H1 (cell line): ENCODE data around the gene CISH. TPM values are rescaled to one million over a fixed set of nuclear protein-coding genes. Genes with fewer than 3 reads are reported as not detected.

Experiments used
- CTCF ChIA-PET: fragments of 300-600 bp; sonication (Branson Sonifier 250); formaldehyde crosslinking; loops from one replicate; lab custom pipeline; 2021; ENCODE audit not compliant: partially characterized antibody; lab: Charles Lee
- POLR2A ChIA-PET: fragments of 300-600 bp; sonication (Branson Sonifier 250); formaldehyde crosslinking; loops from one replicate; lab custom pipeline; 2021; ENCODE audit warnings: inconsistent platforms; ENCODE audit not compliant: partially characterized antibody; lab: Charles Lee
- DNase-seq, 2 experiments: peaks; one replicate each; pipeline versions ENCODE4 v3.0.0 to v3.0.0-alpha.2; 2010 to 2022; ENCODE audit warnings: low spot score in 2 of 2, low read depth in 1 of 2, mixed read lengths in 1 of 2
- FAIRE-seq: peaks from 2 replicates; lab custom pipeline; 2011; peaks lifted over from hg19 to GRCh38; lab: Jason Lieb, UNC
- H2AFZ ChIP-seq: 2 replicates; pipeline ENCODE4 v1.8.1; 2012; ENCODE audit warnings: low read length, inconsistent platforms
- H2AK5ac ChIP-seq: 2 replicates; pipeline ENCODE4 v1.6.1; 2013; ENCODE audit warnings: low read depth, low read length
- H2BK120ac ChIP-seq: replicated peaks from 2 replicates; pipeline ENCODE3; 2013; ENCODE audit warnings: low read depth, low read length, inconsistent platforms
- H2BK12ac ChIP-seq: 2 replicates; pipeline ENCODE4 v1.6.1; 2013; ENCODE audit warnings: low read depth, low read length
- H2BK15ac ChIP-seq: 2 replicates; pipeline ENCODE4 v1.6.1; 2013; ENCODE audit warnings: low read length
- H2BK20ac ChIP-seq: 2 replicates; pipeline ENCODE4 v1.6.1; 2013; ENCODE audit warnings: low read length
- H2BK5ac ChIP-seq: 2 replicates; pipeline ENCODE4 v1.6.1; 2013; ENCODE audit warnings: low read depth, low read length
- H3K14ac ChIP-seq: 2 replicates; pipeline ENCODE4 v1.6.1; 2013; ENCODE audit warnings: inconsistent platforms; ENCODE audit not compliant: insufficient read length
- H3K18ac ChIP-seq: 2 replicates; pipeline ENCODE4 v1.6.1; 2013; ENCODE audit warnings: low read length; ENCODE audit errors: extremely low read depth
- H3K23ac ChIP-seq: 2 replicates; pipeline ENCODE4 v1.6.1; 2013; ENCODE audit warnings: inconsistent platforms; ENCODE audit not compliant: insufficient read length
- H3K23me2 ChIP-seq: 2 replicates; pipeline ENCODE4 v1.6.1; 2013; ENCODE audit warnings: low read depth, low read length
- H3K27ac ChIP-seq: 2 replicates; pipeline ENCODE4 v1.6.1; 2011; ENCODE audit warnings: low read depth, low read length, inconsistent platforms
- H3K27me3 ChIP-seq, 4 experiments: replicated peaks in 1 of 4; 1 replicate in 1 of 4; 2 replicates in 3 of 4; pipeline versions ENCODE4 v1.6.1 to v1.8.1; 2011 to 2013; ENCODE audit warnings: low read length in 3 of 4, mild to moderate bottlenecking in 3 of 4, inconsistent platforms in 2 of 4, mixed read lengths in 2 of 4, moderate library complexity in 1 of 4; ENCODE audit not compliant: control insufficient read depth in 3 of 4, insufficient read depth in 3 of 4; ENCODE audit errors: extremely low read depth in 1 of 4
- H3K36me3 ChIP-seq, 4 experiments: 2 replicates each; pipeline versions ENCODE4 v1.6.1 to v1.8.1; 2011 to 2013; ENCODE audit warnings: mild to moderate bottlenecking in 4 of 4, low read length in 3 of 4, moderate library complexity in 2 of 4, control low read depth in 1 of 4, inconsistent platforms in 1 of 4; ENCODE audit not compliant: insufficient read depth in 4 of 4, control insufficient read depth in 2 of 4
- H3K4ac ChIP-seq: replicated peaks from 2 replicates; pipeline ENCODE3; 2013; ENCODE audit warnings: low read length, low read depth, mixed read lengths, inconsistent platforms; ENCODE audit not compliant: insufficient read length
- H3K4me1 ChIP-seq, 4 experiments: replicated peaks in 1 of 4; 1 replicate in 1 of 4; 2 replicates in 3 of 4; pipeline versions ENCODE4 v1.6.1 to v1.8.1; 2011 to 2013; ENCODE audit warnings: low read length in 3 of 4, inconsistent platforms in 2 of 4, mixed read lengths in 1 of 4; ENCODE audit not compliant: insufficient read depth in 4 of 4, control insufficient read depth in 3 of 4
- H3K4me2 ChIP-seq, 2 experiments: 2 replicates each; pipeline versions ENCODE4 v1.6.1 to v1.8.1; 2011 to 2013; ENCODE audit warnings: low read depth in 2 of 2, low read length in 2 of 2, control low read depth in 1 of 2, inconsistent platforms in 1 of 2, mild to moderate bottlenecking in 1 of 2; ENCODE audit not compliant: insufficient read depth in 1 of 2
- H3K4me3 ChIP-seq, 4 experiments: fragments of 200-600, 300-600 bp in 1 of 4; sonication (generic), shearing (Covaris generic), sonication (Bioruptor Twin) in 1 of 4; 2 replicates each; pipeline versions ENCODE4 v1.5.1 to v1.8.1; 2011 to 2016; ENCODE audit warnings: low read length in 4 of 4, low read depth in 3 of 4, control low read depth in 2 of 4, inconsistent platforms in 2 of 4, mild to moderate bottlenecking in 2 of 4, mixed read lengths in 1 of 4, moderate library complexity in 1 of 4; ENCODE audit not compliant: insufficient read depth in 2 of 4; ENCODE audit errors: extremely low read depth in 1 of 4
- H3K56ac ChIP-seq: replicated peaks from 2 replicates; pipeline ENCODE3; 2013; ENCODE audit warnings: low read depth, mild to moderate bottlenecking, mixed read lengths, low read length, inconsistent platforms; ENCODE audit not compliant: insufficient read length
- H3K79me1 ChIP-seq: 2 replicates; pipeline ENCODE4 v1.6.1; 2013; ENCODE audit warnings: low read depth, low read length, control low read depth
- H3K79me2 ChIP-seq, 2 experiments: 2 replicates each; pipeline versions ENCODE4 v1.6.1 to v1.8.1; 2012 to 2013; ENCODE audit warnings: low read length in 2 of 2, mild to moderate bottlenecking in 2 of 2, inconsistent platforms in 1 of 2; ENCODE audit not compliant: insufficient read depth in 2 of 2, control insufficient read depth in 1 of 2
- H3K9ac ChIP-seq, 4 experiments: replicated peaks in 1 of 4; 1 replicate in 1 of 4; 2 replicates in 3 of 4; pipeline versions ENCODE4 v1.6.1 to v1.8.1; 2011 to 2013; ENCODE audit warnings: low read depth in 3 of 4, low read length in 3 of 4, control low read depth in 2 of 4, mild to moderate bottlenecking in 2 of 4, moderate library complexity in 2 of 4, inconsistent platforms in 1 of 4; ENCODE audit errors: extremely low read depth in 1 of 4
- H3K9me3 ChIP-seq, 2 experiments: 2 replicates each; pipeline versions ENCODE4 v1.6.1 to v1.8.1; 2012 to 2013; ENCODE audit warnings: mild to moderate bottlenecking in 2 of 2, moderate library complexity in 2 of 2, control low read depth in 1 of 2, inconsistent platforms in 1 of 2, low read depth in 1 of 2, low read length in 1 of 2, mixed read lengths in 1 of 2; ENCODE audit not compliant: insufficient read depth in 2 of 2
- H4K20me1 ChIP-seq, 2 experiments: replicated peaks in 1 of 2; 2 replicates each; pipeline versions ENCODE3 to v1.8.1; 2011 to 2013; ENCODE audit warnings: inconsistent platforms in 2 of 2, low read length in 2 of 2, mild to moderate bottlenecking in 1 of 2; ENCODE audit not compliant: insufficient read depth in 2 of 2, control insufficient read depth in 1 of 2
- H4K5ac ChIP-seq: 2 replicates; pipeline ENCODE4 v1.6.1; 2013; ENCODE audit warnings: low read length, low read depth, mixed read lengths, inconsistent platforms; ENCODE audit not compliant: insufficient read length
- H4K8ac ChIP-seq: 2 replicates; pipeline ENCODE4 v1.8.0; 2013; ENCODE audit warnings: mild to moderate bottlenecking, moderate library complexity, low read length, inconsistent platforms; ENCODE audit not compliant: insufficient read depth; ENCODE audit errors: extremely low read depth
- H4K91ac ChIP-seq: replicated peaks from 2 replicates; pipeline ENCODE3; 2013; ENCODE audit warnings: low read length, mixed read lengths, inconsistent platforms; ENCODE audit not compliant: insufficient read length
- ATF2 ChIP-seq: IDR thresholded peaks from 2 replicates; pipeline ENCODE4 v1.6.1; 2012; ENCODE audit warnings: low read length, inconsistent platforms
- CHD2 ChIP-seq: IDR thresholded peaks from 2 replicates; pipeline ENCODE4 v1.6.1; 2012; ENCODE audit warnings: low read length, improper control_type of control experiment
- SAP30 ChIP-seq: fragments of 300-600 bp; sonication (generic); IDR thresholded peaks from 2 replicates; pipeline ENCODE4 v1.7.1; 2012; ENCODE audit warnings: low read length, moderate library complexity, mild to moderate bottlenecking, inconsistent platforms; ENCODE audit not compliant: insufficient read depth, insufficient replicate concordance
- SIN3A ChIP-seq, 2 experiments: IDR thresholded peaks in 1 of 2; conservative IDR thresholded peaks in 1 of 2; 2 replicates each; pipeline ENCODE4 v1.6.1; 2011 to 2012; ENCODE audit warnings: low read length in 2 of 2, improper control_type of control experiment in 1 of 2, low read depth in 1 of 2, mild to moderate bottlenecking in 1 of 2
- SP2 ChIP-seq: IDR thresholded peaks from 2 replicates; pipeline ENCODE4 v1.6.1; 2012; ENCODE audit warnings: mild to moderate bottlenecking, low read length, inconsistent platforms
- WGBS, 2 experiments: shearing (Covaris generic) in 1 of 2; methylation state at CpG; one replicate each; pipeline versions ENCODE4 v1.1.6 to v1.1.7; 2013 to 2015; ENCODE audit warnings: low lambda C conversion rate in 2 of 2, mixed read lengths in 2 of 2, inconsistent platforms in 1 of 2, low coverage in 1 of 2, missing lambda C conversion rate in 1 of 2; ENCODE audit not compliant: insufficient replicate concordance in 2 of 2, insufficient coverage in 1 of 2, insufficient read length in 1 of 2; ENCODE audit errors: extremely low coverage in 1 of 2, missing lambda C conversion rate in 1 of 2; 5-methylcytosine and 5-hydroxymethylcytosine counted together
- polyA plus RNA-seq, 7 experiments: library from polyadenylated mRNA; depleted of rRNA in 3 of 7; stranded (reverse) in 5 of 7; unstranded in 2 of 7; fragments of >200 nt in 5 of 7; fragments of 200-250 nt in 2 of 7; gene quantifications; 1 replicate in 5 of 7; 2 replicates in 1 of 7; 4 replicates in 1 of 7; pipeline versions ENCODE4 v1.2.1 to v1.2.3, GENCODE V29; 2011 to 2013; ENCODE audit warnings: missing spikeins in 2 of 7, mixed read lengths in 2 of 7
- total RNA-seq: library from RNA; stranded (reverse); fragmentation: NEBNext Ultra II Directional; extraction: Animal tissue kit (Norgen Biotek cat#: 25700); gene quantifications from 2 replicates; pipeline ENCODE4 v1.2.1, GENCODE V29; 2021

Gene CISH
- total and polyA plus RNA-seq, 2 of the 8 experiments (the other 6 are each of a cell fraction or from before 2014, with no cell fraction given) = 1.9 to 2.2 TPM

DNA sequence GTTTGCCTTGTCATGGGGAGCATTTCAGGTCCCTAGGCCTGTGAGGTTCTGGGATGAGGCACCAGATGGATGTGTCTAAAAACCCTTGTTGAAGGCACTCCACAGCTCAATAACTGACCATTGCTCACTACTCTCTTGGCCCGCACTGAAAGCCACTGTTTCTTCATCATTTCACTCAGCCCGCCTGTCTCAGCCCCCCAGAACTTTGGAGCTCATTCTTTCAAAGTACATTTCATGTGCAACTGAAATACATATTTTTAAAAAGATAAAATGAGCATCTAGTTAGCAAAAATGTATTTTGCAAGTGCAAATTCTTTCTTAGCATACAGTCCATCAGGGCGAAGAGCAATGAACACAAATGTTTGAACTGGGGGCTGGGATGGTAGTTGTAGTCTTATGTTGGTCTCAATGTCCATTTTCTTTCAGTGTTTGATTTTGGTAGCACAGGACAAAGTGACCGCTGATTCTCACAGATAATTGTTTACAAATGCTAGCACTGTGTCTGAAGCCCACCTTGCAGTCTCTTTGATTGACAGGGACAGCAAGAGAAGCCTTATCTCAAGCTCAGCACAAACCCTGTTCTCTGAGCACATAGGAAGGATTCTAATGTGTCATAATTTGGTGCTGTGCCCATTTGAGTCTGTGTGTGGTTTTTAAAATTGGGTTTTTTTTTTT, 22.7 kb downstream of the CISH start:
- ChIA-PET POLR2A (interaction anchor here (1.1 to 1.8 kb wide), 4 partner anchors 10 to 1344 kb away, joined by 3 to 5 read pairs (median 3); partner anchors contain the start of gene MAPKAPK3), CTCF (interaction anchor here (0.9 to 11.1 kb wide), 9 partner anchors 10 to 169 kb away, joined by 3 to 233 read pairs (median 4); partner anchors contain the start of genes CISH, DOCK3, HEMK1 and MAPKAPK3)
- H3K4me1 ChIP-seq = no peaks in the 10 kb centered on the region
- no peaks in the 10 kb centered on the region for H3K79me1 ChIP-seq
- H3K4me3 ChIP-seq = no peak overlapping the region
- no peak overlapping the region for H3K56ac ChIP-seq
- FAIRE-seq (no peak), DNase-seq (no peak)
- no peak overlapping the region for H3K4me2 ChIP-seq
- H3K79me2 ChIP-seq = no peaks in the 10 kb centered on the region
- TF ChIP-seq ATF2 (no peak), SP2 (no peak), SIN3A (conservative IDR thresholded peaks at IDR 0.05 in 1 of 2, IDR thresholded peaks at IDR 0.05 in 1 of 2; ENCODE audit: low read depth in 1 of 2, low read length in 2 of 2) (no peak), CHD2 (no peak), SAP30 (no peak)
- H3K4ac ChIP-seq = no peak overlapping the region
- WGBS, 2 experiments = 91% methylated on average over 4 of the region's 4 CpGs; no CpG with 5 or more reads in 1 of the 2 experiments
- no peak overlapping the region for H3K27ac ChIP-seq
- H2AK5ac ChIP-seq = no peak overlapping the region
- H2AFZ ChIP-seq = no peak overlapping the region
- peaks cover 0 to 2% (median 0%) of the 10 kb centered on the region in 4 experiments; a peak in 1 of 7 replicates for H3K27me3 ChIP-seq
- H2BK12ac ChIP-seq = no peak overlapping the region
- no peaks in the 10 kb centered on the region for H3K36me3 ChIP-seq
- no peak overlapping the region for H4K5ac ChIP-seq
- no peak overlapping the region for H2BK20ac ChIP-seq
- H3K9ac ChIP-seq = no peak overlapping the region
- H3K23ac ChIP-seq = no peak overlapping the region
- no peak overlapping the region for H2BK120ac ChIP-seq
- H4K20me1 ChIP-seq = peaks cover 0 to 2% of the 10 kb centered on the region in 2 experiments
- no peak overlapping the region for H3K18ac ChIP-seq
- no peaks in the 10 kb centered on the region for H3K9me3 ChIP-seq
- no peak overlapping the region for H4K8ac ChIP-seq
- no peak overlapping the region for H2BK15ac ChIP-seq
- H2BK5ac ChIP-seq = no peak overlapping the region
- no peaks in the 10 kb centered on the region for H3K23me2 ChIP-seq
- no peak overlapping the region for H3K14ac ChIP-seq
- H4K91ac ChIP-seq = no peak overlapping the region
